CD4-positive, alpha-beta T cell (primary cell): ENCODE results near the gene AUTS2. TPM values are rescaled to one million over a fixed set of nuclear protein-coding genes. Genes with fewer than 3 reads are reported as not detected.
"Not testable (repeated sequence)": the region's sequence is repeated elsewhere in the genome, so short reads cannot be mapped to it uniquely, and the experiment has no call there.

Source experiments
- ATAC-seq: fragments of 200-7000 bp; cut with Tn5 transposase; one replicate; pipeline ENCODE4 v1.10.0; 2022; ENCODE audit warnings: mild to moderate bottlenecking; ENCODE audit not compliant: poor library complexity
- CTCF ChIA-PET: fragments of 350-600 bp; sonication (Branson Sonifier 250); formaldehyde crosslinking; loops from one replicate; lab custom pipeline; 2021; ENCODE audit warnings: antibody characterized with exemption, inconsistent platforms; lab: Charles Lee
- POLR2A ChIA-PET: fragments of 350-600 bp; sonication (Branson Sonifier 250); formaldehyde crosslinking; loops from one replicate; lab custom pipeline; 2021; ENCODE audit warnings: antibody characterized with exemption, inconsistent platforms; lab: Charles Lee
- DNase-seq, 14 experiments: peaks; one replicate each; pipeline ENCODE4 v3.0.0-alpha.2; 2013 to 2020; ENCODE audit warnings: mixed read lengths in 2 of 14
- H3K27ac ChIP-seq, 2 donors: one replicate each; pipeline versions ENCODE4 v1.5.1 to v1.7.0; 2013; ENCODE audit warnings: low read length in 2 of 2, low read depth in 1 of 2, mild to moderate bottlenecking in 1 of 2
- H3K27me3 ChIP-seq, 2 experiments: 1 replicate in 1 of 2; 2 replicates in 1 of 2; pipeline versions ENCODE4 v1.6.1 to v1.7.0; 2013; ENCODE audit warnings: low read length in 2 of 2, control low read depth in 1 of 2, mild to moderate bottlenecking in 1 of 2, moderate library complexity in 1 of 2; ENCODE audit not compliant: insufficient read depth in 2 of 2, control insufficient read depth in 1 of 2
- H3K36me3 ChIP-seq: one replicate; pipeline ENCODE4 v1.6.1; 2013; ENCODE audit warnings: low read length, control low read depth; ENCODE audit not compliant: insufficient read depth
- H3K4me1 ChIP-seq: one replicate; pipeline ENCODE4 v1.6.1; 2013; ENCODE audit warnings: low read length, control low read depth; ENCODE audit not compliant: insufficient read depth
- H3K4me3 ChIP-seq: one replicate; pipeline ENCODE4 v1.5.1; 2013; ENCODE audit warnings: mild to moderate bottlenecking, low read length, moderate library complexity
- H3K9me3 ChIP-seq, 2 experiments: 1 replicate in 1 of 2; 2 replicates in 1 of 2; pipeline versions ENCODE4 v1.6.1 to v1.7.0; 2013; ENCODE audit warnings: low read length in 2 of 2, mild to moderate bottlenecking in 2 of 2, control low read depth in 1 of 2, moderate library complexity in 1 of 2; ENCODE audit not compliant: control insufficient read depth in 1 of 2, insufficient read depth in 1 of 2
- H3K27ac Mint-ChIP-seq: one replicate; pipeline ENCODE4 v1.8.0; 2020; ENCODE audit warnings: mixed read lengths
- H3K27me3 Mint-ChIP-seq: one replicate; pipeline ENCODE4 v1.8.0; 2021; ENCODE audit warnings: mixed read lengths
- H3K36me3 Mint-ChIP-seq: one replicate; pipeline ENCODE4 v1.8.0; 2021; ENCODE audit warnings: low read depth, mixed read lengths
- H3K4me1 Mint-ChIP-seq: one replicate; pipeline ENCODE4 v1.8.0; 2021; ENCODE audit warnings: low read depth, mixed read lengths
- H3K4me3 Mint-ChIP-seq: one replicate; pipeline ENCODE4 v1.8.0; 2020; ENCODE audit warnings: mild to moderate bottlenecking, mixed read lengths
- H3K9me3 Mint-ChIP-seq: one replicate; pipeline ENCODE4 v1.8.0; 2020; ENCODE audit warnings: mixed read lengths
- CTCF ChIP-seq: fragments of 200-600 bp; IDR thresholded peaks from one replicate; pipeline ENCODE4 v1.8.0; 2022; ENCODE audit warnings: antibody characterized with exemption, mild to moderate bottlenecking
- intact Hi-C, 2 experiments: fragments of 100-400 bp; cut with DNase I in 1 of 2; cut with micrococcal nuclease in 1 of 2; formaldehyde crosslinking; loops; one replicate each; pipeline versions ENCODE4 v1.15.1 to v1.9.0; 2023 to 2025; cut with DNase I, micrococcal nuclease
- total RNA-seq, 174 experiments: library from RNA in 2 of 174; stranded (reverse) in 2 of 174; gene quantifications; one replicate each; pipeline ENCODE4 v1.2.3 and lab custom pipeline; 2021 to 2026

Gene AUTS2
- total RNA-seq, 2 experiments from 2014 or later: 43.6 to 47.6 TPM

GRCh38 chr7:70592171-70592570, 993.9 kb downstream of the AUTS2 start:
- Mint-ChIP-seq H3K27me3 (peaks cover 18% of the 10 kb centered on the region), H3K36me3 (no peaks in the 10 kb centered on the region), H3K4me3 (no peak overlapping the region), H3K9me3 (no peaks in the 10 kb centered on the region), H3K4me1 (peaks cover 8% of the 10 kb centered on the region), H3K27ac (no peak overlapping the region)
- ChIA-PET POLR2A (no interaction called here), CTCF (no interaction called here)
- TF ChIP-seq CTCF: no peak
- H3K4me1 ChIP-seq: peaks cover 9% of the 10 kb centered on the region
- intact Hi-C loops: no loop called here
- H3K27me3 ChIP-seq: peaks cover under 1 to 9% of the 10 kb centered on the region in 2 experiments
- no peak for DNase-seq
- no peak for ATAC-seq
- no peak overlapping the region for H3K27ac ChIP-seq
- H3K36me3 ChIP-seq: no peaks in the 10 kb centered on the region
- no peaks in the 10 kb centered on the region for H3K9me3 ChIP-seq
- H3K4me3 ChIP-seq: no peak overlapping the region

GRCh38 chr7:70594170-70594569, 995.9 kb downstream of the AUTS2 start:
- H3K36me3 ChIP-seq: no peaks in the 10 kb centered on the region
- peaks cover 9% of the 10 kb centered on the region for H3K4me1 ChIP-seq
- POLR2A ChIA-PET: no interaction called here
- ATAC-seq: no peak
- H3K4me3 Mint-ChIP-seq: no peak overlapping the region
- intact Hi-C loops: no loop called here
- no peak overlapping the region for H3K27ac Mint-ChIP-seq
- no peaks in the 10 kb centered on the region for H3K9me3 Mint-ChIP-seq
- TF ChIP-seq CTCF: no peak
- no peaks in the 10 kb centered on the region for H3K36me3 Mint-ChIP-seq
- H3K9me3 ChIP-seq: no peaks in the 10 kb centered on the region
- CTCF ChIA-PET: no interaction called here
- no peak overlapping the region for H3K4me3 ChIP-seq
- no peak for DNase-seq
- peaks cover 4 to 14% of the 10 kb centered on the region in 2 experiments for H3K27me3 ChIP-seq
- H3K4me1 Mint-ChIP-seq: peaks cover 8% of the 10 kb centered on the region
- no peak overlapping the region for H3K27ac ChIP-seq
- H3K27me3 Mint-ChIP-seq: peaks cover 38% of the 10 kb centered on the region

GRCh38 chr7:70594885-70595284, 996.6 kb downstream of the AUTS2 start:
- H3K9me3 ChIP-seq, H3K27ac ChIP-seq, ATAC-seq, H3K27ac Mint-ChIP-seq, H3K4me3 ChIP-seq, H3K4me1 Mint-ChIP-seq, DNase-seq, CTCF ChIA-PET, H3K4me3 Mint-ChIP-seq, H3K36me3 ChIP-seq, intact Hi-C loops, H3K4me1 ChIP-seq, H3K36me3 Mint-ChIP-seq, POLR2A ChIA-PET, H3K9me3 Mint-ChIP-seq: not testable (repeated sequence)
- peaks cover 42% of the 10 kb centered on the region for H3K27me3 Mint-ChIP-seq
- peaks cover 4 to 14% of the 10 kb centered on the region in 2 experiments for H3K27me3 ChIP-seq

- peaks cover 0 to 2% of the 10 kb centered on the region in 2 experiments for H3K9me3 ChIP-seq
- peak overlapping the region; percentile 10 for H3K4me3 ChIP-seq
- Mint-ChIP-seq H3K9me3 (no peaks in the 10 kb centered on the region), H3K27ac (no peak overlapping the region), H3K4me3 (no peak overlapping the region), H3K4me1 (peaks cover 8% of the 10 kb centered on the region), H3K27me3 (peaks cover 43% of the 10 kb centered on the region), H3K36me3 (no peaks in the 10 kb centered on the region)
- no peak for TF ChIP-seq CTCF
- peaks cover 9% of the 10 kb centered on the region for H3K4me1 ChIP-seq
- intact Hi-C loops: no loop called here
- no peak overlapping the region for H3K27ac ChIP-seq
- ATAC-seq (no peak), DNase-seq (no peak)
- H3K36me3 ChIP-seq: no peaks in the 10 kb centered on the region
- peaks cover 4 to 14% of the 10 kb centered on the region in 2 experiments for H3K27me3 ChIP-seq
- ChIA-PET CTCF (interaction anchor here (1.1 kb wide), 1 partner anchor 103 kb away, joined by 5 read pairs; no protein-coding TSS in a partner anchor), POLR2A (no interaction called here)
Observed at GRCh38 chr7:70595370-70595754, 997.1 kb downstream of the AUTS2 start.
